IMR-90 (cell line): ENCODE measurements around the gene L3MBTL3.

ENCODE experiments used
- BHLHE40 ChIP-seq: fragments of 150-350 bp; IDR thresholded peaks from 2 replicates; pipeline ENCODE4 v1.6.1; 2016; ENCODE audit warnings: mild to moderate bottlenecking, low read depth, low read length
- CEBPB ChIP-seq: IDR thresholded peaks from 2 replicates; pipeline ENCODE4 v1.6.1; 2012; ENCODE audit warnings: low read depth, low read length, improper control_type of control experiment
- CHD1 ChIP-seq: IDR thresholded peaks from 2 replicates; pipeline ENCODE4 v1.6.1; 2012; ENCODE audit warnings: low read depth, low read length, improper control_type of control experiment
- CTCF ChIP-seq: conservative IDR thresholded peaks from 2 replicates; pipeline ENCODE4 v1.5.1; 2012; ENCODE audit warnings: mild to moderate bottlenecking, low read depth, low read length, improper control_type of control experiment
- FOS ChIP-seq: fragments of 150-350 bp; IDR thresholded peaks from 2 replicates; pipeline ENCODE4 v1.6.1; 2016; ENCODE audit warnings: low read depth, low read length
- MAFK ChIP-seq: IDR thresholded peaks from 2 replicates; pipeline ENCODE4 v1.6.1; 2012; ENCODE audit warnings: low read depth, low read length, improper control_type of control experiment
- MAZ ChIP-seq: IDR thresholded peaks from 2 replicates; pipeline ENCODE4 v1.6.1; 2012; ENCODE audit warnings: low read depth, mild to moderate bottlenecking, low read length, improper control_type of control experiment, moderate library complexity, borderline replicate concordance
- MXI1 ChIP-seq: IDR thresholded peaks from 2 replicates; pipeline ENCODE4 v1.6.1; 2012; ENCODE audit warnings: low read depth, mild to moderate bottlenecking, low read length, moderate library complexity, borderline replicate concordance
- POLR2A ChIP-seq: IDR thresholded peaks from 2 replicates; pipeline ENCODE4 v1.6.1; 2012; ENCODE audit warnings: mild to moderate bottlenecking, low read depth, low read length
- RAD21 ChIP-seq: IDR thresholded peaks from 2 replicates; pipeline ENCODE4 v1.6.1; 2012; ENCODE audit warnings: low read length, improper control_type of control experiment
- SMC3 ChIP-seq: fragments of 150-350 bp; IDR thresholded peaks from 2 replicates; pipeline ENCODE4 v1.6.1; 2016; ENCODE audit warnings: low read depth, mild to moderate bottlenecking, antibody characterized with exemption, low read length, moderate library complexity
- USF2 ChIP-seq: fragments of 150-350 bp; IDR thresholded peaks from 2 replicates; pipeline ENCODE4 v1.6.1; 2017; ENCODE audit warnings: mild to moderate bottlenecking, antibody characterized with exemption, low read length, low read depth

GRCh38 chr6:130158056-130158455 is 139.7 kb downstream of the L3MBTL3 start:
- no peak for TF ChIP-seq FOS
- TF ChIP-seq CTCF, result no peak
- TF ChIP-seq POLR2A, result no peak
- no peak for TF ChIP-seq SMC3
- TF ChIP-seq CEBPB, result no peak
- no peak for TF ChIP-seq RAD21
- no peak for TF ChIP-seq MXI1
- no peak for TF ChIP-seq BHLHE40
- TF ChIP-seq MAFK, result no peak
- no peak for TF ChIP-seq USF2
- no peak for TF ChIP-seq MAZ
- no peak for TF ChIP-seq CHD1
